ENCODE results near the gene ZNF532.

GRCh38 chr18:58988600-58988999, 123.9 kb downstream of the ZNF532 start:
- TF ChIP-seq CTCF (IDR thresholded peaks at IDR 0.05) (no peak), EZH2 (IDR thresholded peaks at IDR 0.05) (no peak)
